Kidney tubule cell (primary cell): ENCODE data around the gene C3orf49.

Source experiments
- DNase-seq: peaks from one replicate; pipeline ENCODE4 v3.0.0-alpha.2; 2018; ENCODE audit warnings: low spot score

The C3orf49 gene

GRCh38 chr3:63886858-63887257 is 67.8 kb downstream of the C3orf49 start:
- DNase-seq: no peak

GRCh38 chr3:63891518-63891917 is 72.4 kb downstream of the C3orf49 start:
- DNase-seq: no peak

DNA sequence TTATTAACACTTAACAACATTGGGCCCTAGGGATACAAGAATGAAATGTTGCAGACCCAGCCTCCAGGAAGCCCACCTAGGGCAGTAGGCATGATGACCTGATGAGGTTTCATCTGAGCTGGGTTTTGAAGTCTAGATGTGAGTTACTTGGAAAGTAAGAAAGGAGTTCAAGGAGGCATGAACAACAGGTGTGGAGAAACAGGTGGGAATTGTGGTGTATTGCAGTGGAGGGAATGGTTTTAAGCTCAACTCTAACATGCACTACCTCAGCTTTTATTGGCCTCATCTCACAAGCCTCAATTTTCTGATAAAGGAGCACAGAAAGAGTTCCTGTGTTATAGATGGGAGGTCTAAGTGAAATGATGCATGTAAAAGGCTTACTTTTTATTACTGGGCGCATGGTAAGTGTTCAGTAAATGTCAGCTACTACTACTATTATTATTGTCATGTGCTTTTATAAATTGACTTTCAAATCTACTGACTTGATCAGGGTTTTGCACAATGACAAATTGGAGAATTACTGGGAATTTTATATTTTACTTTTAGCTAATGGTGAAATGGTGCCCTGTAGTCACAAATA is 73.8 kb downstream of the C3orf49 start:
- DNase-seq: no peak

DNA sequence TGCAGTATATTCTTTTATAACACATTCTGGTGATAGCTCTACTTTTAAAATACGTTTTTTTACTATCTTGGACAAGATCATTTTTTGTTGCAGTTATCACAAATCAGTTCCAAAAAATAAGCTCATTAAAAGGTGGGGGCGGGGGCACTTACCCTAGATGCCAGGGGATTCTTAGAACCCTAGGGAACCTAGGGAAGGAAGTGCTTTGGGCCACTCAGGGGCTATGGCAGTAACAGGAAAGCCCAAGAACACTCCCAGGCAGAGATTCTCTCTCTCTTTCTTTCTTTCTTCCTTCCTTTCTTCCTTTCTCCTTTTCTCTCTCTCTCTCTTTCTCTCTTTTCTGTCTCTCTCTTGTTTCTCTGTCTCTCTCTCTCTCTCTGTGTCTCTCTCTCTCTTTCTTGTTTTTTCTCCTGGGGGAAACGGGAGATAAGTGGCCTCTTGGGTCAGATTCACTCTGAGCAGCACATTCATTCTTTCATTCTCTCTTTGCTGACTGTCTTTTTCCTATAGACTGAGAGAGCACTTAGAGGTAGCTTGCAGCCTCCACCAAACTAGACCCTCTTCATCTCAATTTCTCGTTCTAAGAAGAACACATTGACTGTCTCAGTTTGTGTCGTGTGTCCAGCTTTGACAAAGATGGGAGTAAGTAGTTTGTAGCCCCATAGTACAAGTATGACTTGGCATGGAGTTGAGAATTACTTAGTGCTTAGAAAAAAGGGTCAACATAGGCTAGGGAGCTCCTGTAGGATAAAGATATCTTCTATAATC is 76.5 kb downstream of the C3orf49 start:
- DNase-seq: no peak

GRCh38 chr3:63896332-63897030 is 77.4 kb downstream of the C3orf49 start:
- no peak for DNase-seq
